Measurements from ENCODE around the gene NHLRC2.

Gene NHLRC2

GRCh38 chr10:113849140-113849803 lies 5.2 kb upstream of the NHLRC2 start:
- no peak for TF ChIP-seq CTCF (IDR thresholded peaks at IDR 0.05; ENCODE audit: low read depth, low read length)
- H3K4me3 ChIP-seq (replicated peaks in 1 of 2; ENCODE audit: low read depth in 2 of 2, low read length in 2 of 2): no peak overlapping the region
- no peak for DNase-seq (ENCODE audit: low read depth in 2 of 2)

GRCh38 chr10:113849946-113850345 lies 4.5 kb upstream of the NHLRC2 start:
- DNase-seq (ENCODE audit: low read depth in 2 of 2): no peak
- no peak overlapping the region for H3K4me3 ChIP-seq (replicated peaks in 1 of 2; ENCODE audit: low read depth in 2 of 2, low read length in 2 of 2)
- TF ChIP-seq CTCF (IDR thresholded peaks at IDR 0.05; ENCODE audit: low read depth, low read length): no peak

GRCh38 chr10:113853578-113854012 lies 866 bp upstream of the NHLRC2 start:
- no peak for DNase-seq (ENCODE audit: low read depth in 2 of 2)
- peak overlapping the region; percentile 81 to 86 for H3K4me3 ChIP-seq (replicated peaks in 1 of 2; ENCODE audit: low read depth in 2 of 2, low read length in 2 of 2)
- no peak for TF ChIP-seq CTCF (IDR thresholded peaks at IDR 0.05; ENCODE audit: low read depth, low read length)

- DNase-seq (ENCODE audit: low read depth in 2 of 2): peak; percentile 54 to 62
- H3K4me3 ChIP-seq (replicated peaks in 1 of 2; ENCODE audit: low read depth in 2 of 2, low read length in 2 of 2): peak overlapping the region; percentile 81 to 86
- peak; percentile 2 for TF ChIP-seq CTCF (IDR thresholded peaks at IDR 0.05; ENCODE audit: low read depth, low read length)
These were observed 514 bp downstream of the NHLRC2 start for GRCh38 chr10:113854761-113855588.

- no peak overlapping the region for H3K4me3 ChIP-seq (replicated peaks in 1 of 2; ENCODE audit: low read depth in 2 of 2, low read length in 2 of 2)
- DNase-seq (ENCODE audit: low read depth in 2 of 2): peak in 1 of 2 donors; percentile 50
- no peak for TF ChIP-seq CTCF (IDR thresholded peaks at IDR 0.05; ENCODE audit: low read depth, low read length)
These were observed 2.1 kb downstream of the NHLRC2 start for GRCh38 chr10:113856563-113856962.

- DNase-seq (ENCODE audit: low read depth in 2 of 2): no peak
- no peak for TF ChIP-seq CTCF (IDR thresholded peaks at IDR 0.05; ENCODE audit: low read depth, low read length)
- no peak overlapping the region for H3K4me3 ChIP-seq (replicated peaks in 1 of 2; ENCODE audit: low read depth in 2 of 2, low read length in 2 of 2)
These were observed 2.7 kb downstream of the NHLRC2 start for GRCh38 chr10:113857210-113857609.
